GM12801 (cell line): ENCODE data around the gene SRC.

Experiments
- TF ChIP-seq, protein P1 (sequence below): IDR thresholded peaks from one replicate; pipeline ENCODE4 v1.5.1; 2011; ENCODE audit warnings: control low read depth; ENCODE audit not compliant: insufficient read length; ENCODE audit errors: extremely low read depth

SRC gene

DNA sequence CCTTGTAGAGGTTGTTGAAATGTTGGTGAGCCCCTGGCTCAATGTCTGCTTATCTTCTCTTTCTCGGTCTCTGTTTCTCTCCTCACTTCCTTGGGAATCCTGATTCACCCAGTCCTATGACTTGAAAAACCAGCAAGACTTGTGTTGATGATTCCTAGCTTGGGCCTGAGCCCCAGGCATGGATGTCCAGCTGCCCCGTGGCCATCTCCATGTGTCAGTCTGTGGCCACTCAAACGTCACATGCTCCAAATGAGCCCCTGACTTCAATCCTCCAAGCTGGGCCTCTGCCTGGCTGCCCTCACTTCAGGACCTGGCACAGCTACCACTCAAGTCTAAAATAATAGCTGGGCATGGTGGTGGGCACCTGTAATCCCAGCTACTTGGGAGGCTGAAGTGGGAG lies 81.0 kb downstream of the SRC start:
- TF ChIP-seq, protein P1, sequence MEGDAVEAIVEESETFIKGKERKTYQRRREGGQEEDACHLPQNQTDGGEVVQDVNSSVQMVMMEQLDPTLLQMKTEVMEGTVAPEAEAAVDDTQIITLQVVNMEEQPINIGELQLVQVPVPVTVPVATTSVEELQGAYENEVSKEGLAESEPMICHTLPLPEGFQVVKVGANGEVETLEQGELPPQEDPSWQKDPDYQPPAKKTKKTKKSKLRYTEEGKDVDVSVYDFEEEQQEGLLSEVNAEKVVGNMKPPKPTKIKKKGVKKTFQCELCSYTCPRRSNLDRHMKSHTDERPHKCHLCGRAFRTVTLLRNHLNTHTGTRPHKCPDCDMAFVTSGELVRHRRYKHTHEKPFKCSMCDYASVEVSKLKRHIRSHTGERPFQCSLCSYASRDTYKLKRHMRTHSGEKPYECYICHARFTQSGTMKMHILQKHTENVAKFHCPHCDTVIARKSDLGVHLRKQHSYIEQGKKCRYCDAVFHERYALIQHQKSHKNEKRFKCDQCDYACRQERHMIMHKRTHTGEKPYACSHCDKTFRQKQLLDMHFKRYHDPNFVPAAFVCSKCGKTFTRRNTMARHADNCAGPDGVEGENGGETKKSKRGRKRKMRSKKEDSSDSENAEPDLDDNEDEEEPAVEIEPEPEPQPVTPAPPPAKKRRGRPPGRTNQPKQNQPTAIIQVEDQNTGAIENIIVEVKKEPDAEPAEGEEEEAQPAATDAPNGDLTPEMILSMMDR, result no peak

DNA sequence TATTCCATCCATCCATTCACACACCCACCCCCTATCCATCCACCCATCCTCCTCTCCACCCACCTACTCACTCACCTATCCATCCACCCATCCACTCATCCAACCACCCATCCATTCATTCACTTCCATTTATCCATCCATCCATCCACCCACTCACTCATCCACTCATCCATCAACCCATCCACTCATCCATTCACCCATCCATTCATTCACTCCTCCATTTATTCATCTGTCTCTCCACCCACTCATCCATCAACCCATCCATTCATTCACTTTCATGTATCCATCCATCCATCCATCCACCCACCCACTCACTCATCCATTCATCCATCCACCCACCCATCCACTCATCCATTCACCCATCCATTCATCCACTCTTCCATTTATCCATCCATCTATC lies 84.1 kb downstream of the SRC start:
- TF ChIP-seq, protein P1, result no peak

DNA sequence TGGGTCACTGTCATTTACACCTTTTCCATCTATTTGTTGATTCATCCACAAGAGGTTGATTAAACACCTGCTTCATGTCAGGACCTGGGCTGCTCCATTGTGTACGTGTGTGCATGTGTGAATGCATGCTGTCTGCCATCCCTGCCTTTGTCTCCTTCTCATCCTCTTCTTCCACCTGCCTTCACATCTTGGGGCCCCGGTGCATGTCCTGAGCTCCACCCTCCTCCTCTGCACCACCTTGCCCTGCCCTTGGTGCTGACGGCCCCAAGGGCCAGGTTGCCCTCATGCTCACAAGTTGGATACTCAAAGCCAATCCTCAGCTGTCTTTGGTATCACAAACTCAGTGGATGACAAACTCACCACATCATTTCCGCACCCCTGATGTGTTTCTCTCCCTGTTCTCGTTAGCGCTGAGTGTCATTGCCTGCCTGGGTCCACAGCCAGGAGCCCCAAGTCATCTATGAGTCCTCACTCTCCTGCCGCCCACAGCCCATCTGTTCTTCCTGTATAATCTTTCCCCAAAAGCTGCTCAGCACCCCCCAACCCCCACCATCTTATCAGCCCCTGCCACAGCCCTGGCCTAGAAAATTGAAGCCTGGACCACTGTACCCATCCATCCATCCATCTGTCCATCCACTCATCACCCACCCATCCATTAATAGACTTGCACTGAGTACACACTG lies 85.0 kb downstream of the SRC start:
- TF ChIP-seq, protein P1, result no peak

DNA sequence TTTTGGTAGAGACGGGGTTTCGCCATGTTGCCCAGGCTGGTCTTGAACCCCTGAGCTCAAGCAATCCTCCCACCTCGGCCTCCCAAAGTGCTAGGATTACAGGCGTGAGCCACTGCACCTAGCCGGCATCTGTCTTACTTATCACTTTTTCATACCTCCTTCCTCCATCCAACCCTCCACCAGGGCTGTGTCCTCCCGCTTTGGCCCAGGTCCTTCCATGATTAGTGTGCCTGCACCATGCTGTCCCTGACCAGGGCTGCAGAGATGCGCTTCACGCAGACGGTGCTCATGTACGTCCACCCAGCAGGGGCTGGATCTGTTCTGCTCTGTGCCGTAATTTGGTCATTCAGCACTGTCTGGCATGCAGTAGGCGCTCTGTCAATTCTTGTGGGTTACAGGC lies 85.8 kb downstream of the SRC start:
- TF ChIP-seq, protein P1, result no peak

DNA sequence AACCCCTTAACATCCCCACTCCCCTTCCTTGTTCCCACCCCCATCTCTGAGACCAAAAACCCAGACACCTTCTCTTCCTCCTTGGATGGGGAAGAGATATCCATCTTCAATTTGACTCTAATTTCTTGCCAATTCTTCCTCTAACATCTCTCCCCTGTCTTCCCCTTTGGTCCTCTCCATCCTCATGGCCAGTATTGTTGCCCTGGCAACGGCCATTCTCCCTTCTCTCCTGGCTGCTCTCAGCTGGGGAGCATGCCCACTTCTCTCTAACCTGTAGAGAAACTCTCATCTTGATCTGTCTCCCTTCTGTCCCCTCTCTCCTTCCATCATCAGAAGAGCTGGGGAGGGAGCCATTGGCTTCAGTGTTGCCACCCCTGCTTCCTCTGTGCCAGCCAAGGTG lies 86.7 kb downstream of the SRC start:
- TF ChIP-seq, protein P1, result no peak

DNA sequence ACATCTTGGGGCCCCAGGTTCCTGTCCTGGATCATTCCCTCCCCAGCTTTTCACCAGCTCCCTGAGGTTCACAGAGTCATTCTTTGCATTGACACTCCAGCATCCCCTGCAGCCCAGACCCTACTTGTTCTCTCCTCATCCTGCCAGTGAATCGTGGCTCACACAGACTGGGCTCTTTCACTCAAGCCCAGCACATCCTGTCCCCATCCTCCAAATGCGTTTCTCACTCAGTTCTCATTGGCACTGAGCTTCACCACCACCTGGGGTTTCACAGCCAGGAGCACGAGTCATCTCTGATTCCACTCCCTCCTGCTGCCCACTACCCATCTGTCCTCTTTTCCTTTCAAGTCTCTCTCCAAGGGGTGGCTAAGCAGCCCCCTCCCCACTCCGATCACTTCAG lies 89.7 kb downstream of the SRC start:
- TF ChIP-seq, protein P1, result no peak

DNA sequence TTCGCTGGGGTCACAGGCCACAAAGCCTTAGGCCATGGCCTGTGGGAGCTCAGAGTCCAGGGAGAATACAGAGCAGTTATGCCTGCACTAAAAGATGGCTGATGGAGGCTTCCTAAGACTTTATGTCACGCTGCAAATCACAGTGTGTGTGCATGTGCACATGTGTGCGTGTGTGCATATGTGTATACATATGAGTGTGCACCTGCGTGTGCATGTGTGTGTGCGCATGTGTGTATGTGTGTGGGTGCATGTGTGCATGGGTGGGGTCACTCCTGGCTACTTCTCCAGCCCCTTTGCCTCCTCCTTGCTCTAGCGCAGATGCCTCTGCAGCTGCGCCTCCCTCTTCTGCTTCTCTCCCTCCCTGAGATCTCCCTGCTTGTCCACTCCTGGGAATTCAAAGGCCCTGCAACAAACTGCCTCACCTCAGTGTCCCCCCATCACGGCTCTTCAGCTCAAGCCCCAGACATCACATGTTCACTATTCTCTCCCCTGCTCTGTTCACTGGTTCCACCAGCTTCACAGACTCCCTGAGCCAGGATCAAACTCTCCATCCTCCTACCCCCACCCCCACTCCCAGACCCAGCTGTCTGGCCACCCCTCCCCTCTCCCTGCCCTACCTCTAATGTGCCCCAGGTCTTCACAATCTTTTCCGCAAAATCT lies 90.7 kb downstream of the SRC start:
- TF ChIP-seq, protein P1, result no peak
